ENCODE data around the gene TXLNB. TPM values are rescaled to one million over a fixed set of nuclear protein-coding genes. Genes with fewer than 3 reads are reported as not detected.
A peak's percentile ranks its signal among the peaks of the same experiment; 100 is the strongest.

The TXLNB gene
- total and polyA plus RNA-seq, 2 of the 4 experiments (the other 2 are of a cell fraction): under 0.01 to 0.05 TPM

DNA sequence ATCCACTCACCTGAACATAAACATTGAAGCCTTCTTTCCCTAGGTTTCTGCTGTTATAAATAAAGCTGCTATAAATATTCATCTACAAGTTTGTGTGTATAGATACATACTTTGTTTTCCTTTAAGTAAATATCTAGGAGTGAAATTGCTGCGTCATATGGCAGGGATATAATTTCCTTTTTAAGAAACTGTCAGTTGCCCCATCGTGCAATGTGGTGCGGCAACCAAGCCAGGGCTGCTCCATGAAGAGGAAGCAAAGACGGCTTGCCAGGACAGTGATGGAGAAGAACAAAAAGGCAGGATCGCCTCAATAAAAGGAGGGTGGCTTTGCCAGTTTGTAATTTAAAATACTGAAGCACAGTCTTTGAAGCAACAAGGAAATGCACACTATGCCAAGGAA, 46.0 kb upstream of the TXLNB start:
- in situ Hi-C loops (cut with MboI; ENCODE audit: low sequenced_read_pairs): no loop called here
- Histone ChIP-seq H3K9ac (ENCODE audit: low read depth, low read length) (no peak overlapping the region), H2AK9ac (replicated peaks; ENCODE audit: low read depth, low read length, poor library complexity) (no peak overlapping the region), H3K4me3 (ENCODE audit: insufficient read depth, low read depth, low read length) (no peak overlapping the region), H3K14ac (replicated peaks; ENCODE audit: low read depth, low read length) (no peak overlapping the region), H4K91ac (ENCODE audit: insufficient read depth, low read depth, low read length) (no peak overlapping the region), H3K18ac (ENCODE audit: low read depth, low read length) (no peak overlapping the region), H3K4me2 (ENCODE audit: low read depth, low read length) (no peak overlapping the region), H3K27me3 (ENCODE audit: control insufficient read depth, insufficient read depth, low read length) (no peaks in the 10 kb centered on the region), H2BK120ac (ENCODE audit: low read depth, low read length) (no peak overlapping the region; the same call in 1 of the 2 replicates), H2BK15ac (ENCODE audit: low read depth, low read length) (no peak overlapping the region), H3K9me3 (ENCODE audit: control insufficient read depth, insufficient read depth, low read length) (no peaks in the 10 kb centered on the region), H4K8ac (ENCODE audit: low read depth in 2 of 2, low read length in 2 of 2) (no peak overlapping the region), H3K4me1 (ENCODE audit: control insufficient read depth, insufficient read depth, low read length) (peaks cover 6% of the 10 kb centered on the region), H3K9me1 (ENCODE audit: insufficient read depth, low read length) (no peaks in the 10 kb centered on the region), H4K5ac (ENCODE audit: low read depth, low read length) (no peak overlapping the region), H2AK5ac (ENCODE audit: low read depth, low read length) (no peak overlapping the region), H2BK20ac (ENCODE audit: low read depth, low read length) (no peak overlapping the region), H3K79me1 (ENCODE audit: low read depth in 1 of 2, low read length in 2 of 2) (no peaks in the 10 kb centered on the region), H3K36me3 (ENCODE audit: control insufficient read depth, insufficient read depth, low read length) (no peaks in the 10 kb centered on the region), H2BK5ac (ENCODE audit: low read depth, low read length, poor library complexity, severe bottlenecking) (no peak overlapping the region), H3K4ac (ENCODE audit: low read depth, low read length) (no peak overlapping the region), H2AFZ (replicated peaks; ENCODE audit: low read length, poor library complexity) (no peak overlapping the region), H3K23ac (ENCODE audit: low read depth, low read length) (no peak overlapping the region), H3K27ac (ENCODE audit: insufficient read depth, low read length) (no peak overlapping the region), H4K20me1 (ENCODE audit: insufficient read depth, low read length) (no peaks in the 10 kb centered on the region), H3K56ac (ENCODE audit: extremely low read depth, insufficient read depth, low read length) (no peak overlapping the region)
- 0 out of 2 replicates have a peak, but pooled peaks have one; percentile 21 for TF ChIP-seq NFE2L2 (IDR thresholded peaks at IDR 0.05; ENCODE audit: low read depth, low read length)
- no peak for TF ChIP-seq MAZ (IDR thresholded peaks at IDR 0.05; ENCODE audit: borderline replicate concordance, low read depth, low read length)
- ATAC-seq (ENCODE audit: low read depth) (no peak), DNase-seq (no peak)
- BruUV-seq (replicated peaks): no TSS peak
- CTCF ChIA-PET: no interaction called here
- POLR2A ChIA-PET (ENCODE audit: unreplicated experiment): no interaction called here
- WGBS, 2 experiments (ENCODE audit: extremely low coverage in 2 of 2, insufficient read length in 1 of 2): 85% methylated on average over 4 of the region's 5 CpGs; no CpG with 5 or more reads in 1 of the 2 experiments
- intact Hi-C loops (cut with micrococcal nuclease): no loop called here
- dilution Hi-C loops (cut with HindIII; ENCODE audit: low sequenced_read_pairs, unreplicated experiment): no loop called here
